PC-9 (cell line): ENCODE measurements around the gene SETD1B.

Source experiments
- EZH2 ChIP-seq: fragments of 200-600 bp; sonication (generic); IDR thresholded peaks from 2 replicates; pipeline ENCODE4 v1.8.0; 2017; ENCODE audit warnings: antibody characterized with exemption, low read depth
- TF ChIP-seq, protein P1 (sequence below): fragments of 200-600 bp; sonication (generic); conservative IDR thresholded peaks from 2 replicates; pipeline ENCODE4 v1.6.1; 2017; ENCODE audit warnings: mixed run types, antibody characterized with exemption, mild to moderate bottlenecking, moderate library complexity

DNA sequence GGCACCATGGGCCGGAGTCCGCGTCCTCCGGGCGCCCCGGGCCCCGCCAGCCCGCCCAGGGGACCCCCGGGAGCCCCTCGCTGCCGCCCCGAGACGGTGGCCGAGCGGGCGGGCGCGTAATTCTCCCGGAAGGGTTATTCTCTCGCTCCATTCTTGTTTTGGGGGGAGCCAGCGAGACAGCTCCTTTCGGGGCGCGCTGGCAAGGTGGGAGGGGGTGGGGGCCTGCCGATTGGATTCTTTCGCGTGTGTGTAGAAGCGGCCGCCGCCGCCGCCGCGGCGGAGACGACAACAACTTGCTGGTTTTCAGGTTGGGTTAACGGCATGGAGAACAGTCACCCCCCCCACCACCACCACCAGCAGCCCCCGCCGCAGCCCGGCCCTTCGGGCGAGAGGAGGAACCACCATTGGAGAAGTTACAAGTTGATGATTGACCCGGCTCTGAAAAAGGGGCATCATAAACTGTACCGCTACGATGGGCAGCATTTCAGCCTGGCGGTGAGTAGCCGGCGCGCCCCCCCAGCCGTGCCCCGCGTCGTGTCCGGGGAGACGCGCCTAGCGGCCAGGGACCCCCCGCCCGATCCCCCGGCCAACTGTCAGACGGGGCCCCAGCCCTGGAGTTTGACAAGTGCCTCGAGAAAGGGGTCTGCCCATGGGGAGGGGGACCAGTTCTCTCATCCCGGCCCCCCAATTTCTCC, 755 bp downstream of the SETD1B start:
- TF ChIP-seq EZH2 = no peak
- TF ChIP-seq, protein P1, sequence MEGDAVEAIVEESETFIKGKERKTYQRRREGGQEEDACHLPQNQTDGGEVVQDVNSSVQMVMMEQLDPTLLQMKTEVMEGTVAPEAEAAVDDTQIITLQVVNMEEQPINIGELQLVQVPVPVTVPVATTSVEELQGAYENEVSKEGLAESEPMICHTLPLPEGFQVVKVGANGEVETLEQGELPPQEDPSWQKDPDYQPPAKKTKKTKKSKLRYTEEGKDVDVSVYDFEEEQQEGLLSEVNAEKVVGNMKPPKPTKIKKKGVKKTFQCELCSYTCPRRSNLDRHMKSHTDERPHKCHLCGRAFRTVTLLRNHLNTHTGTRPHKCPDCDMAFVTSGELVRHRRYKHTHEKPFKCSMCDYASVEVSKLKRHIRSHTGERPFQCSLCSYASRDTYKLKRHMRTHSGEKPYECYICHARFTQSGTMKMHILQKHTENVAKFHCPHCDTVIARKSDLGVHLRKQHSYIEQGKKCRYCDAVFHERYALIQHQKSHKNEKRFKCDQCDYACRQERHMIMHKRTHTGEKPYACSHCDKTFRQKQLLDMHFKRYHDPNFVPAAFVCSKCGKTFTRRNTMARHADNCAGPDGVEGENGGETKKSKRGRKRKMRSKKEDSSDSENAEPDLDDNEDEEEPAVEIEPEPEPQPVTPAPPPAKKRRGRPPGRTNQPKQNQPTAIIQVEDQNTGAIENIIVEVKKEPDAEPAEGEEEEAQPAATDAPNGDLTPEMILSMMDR = no peak
